HEK293 (cell line): ENCODE results near the gene SCGB3A1.

Source experiments
- CTCF ChIA-PET: fragments of 350-600 bp; formaldehyde crosslinking; extraction: SDS; loops from one replicate; lab custom pipeline; 2021; ENCODE audit warnings: antibody characterized with exemption; lab: Yijun Ruan, JAX
- POLR2A ChIA-PET: fragments of 300-600 bp; formaldehyde crosslinking; extraction: SDS; loops from one replicate; lab custom pipeline; 2020; ENCODE audit warnings: antibody characterized with exemption, inconsistent platforms; lab: Yijun Ruan, JAX
- H3K27ac ChIP-seq: fragments of 200-500 bp; sonication (Bioruptor generic); 2 replicates; pipeline ENCODE4 v1.5.1; 2014; ENCODE audit warnings: low read depth, low read length, control low read depth, inconsistent platforms; ENCODE audit errors: extremely low read depth
- H3K36me3 ChIP-seq, 2 experiments: fragments of 200-500 bp in 1 of 2; sonication (Bioruptor generic) in 1 of 2; 1 replicate in 1 of 2; 2 replicates in 1 of 2; pipeline ENCODE4 v1.5.1; 2014 to 2017; ENCODE audit warnings: inconsistent platforms in 2 of 2, low read length in 2 of 2; ENCODE audit not compliant: control insufficient read depth in 2 of 2, insufficient read depth in 1 of 2
- H3K4me1 ChIP-seq: fragments of 200-500 bp; sonication (Bioruptor generic); 2 replicates; pipeline ENCODE4 v1.5.1; 2014; ENCODE audit warnings: mild to moderate bottlenecking, low read length, inconsistent platforms; ENCODE audit not compliant: control insufficient read depth, insufficient read depth
- H3K4me3 ChIP-seq: 2 replicates; pipeline ENCODE4 v1.5.1; 2011; ENCODE audit warnings: low read depth, mild to moderate bottlenecking, control low read depth, low read length, moderate library complexity
- H3K9me3 ChIP-seq: fragments of 200-500 bp; sonication (Bioruptor generic); 2 replicates; pipeline ENCODE4 v1.5.1; 2014; ENCODE audit warnings: low read depth, low read length, inconsistent platforms; ENCODE audit not compliant: control insufficient read depth, insufficient read depth
- BCL11A ChIP-seq: fragments of 450-650 bp; formaldehyde crosslinking; IDR thresholded peaks from 2 replicates; pipeline ENCODE4 v1.5.1; 2016; ENCODE audit warnings: low read depth, missing biosample characterization, missing genetic modification characterization
- GLIS2 ChIP-seq: fragments of 450-650 bp; formaldehyde crosslinking; IDR thresholded peaks from 2 replicates; pipeline ENCODE4 v1.5.1; 2016; ENCODE audit warnings: missing biosample characterization, missing genetic modification characterization
- PRDM4 ChIP-seq: fragments of 450-650 bp; formaldehyde crosslinking; IDR thresholded peaks from 2 replicates; pipeline ENCODE4 v1.5.1; 2017; ENCODE audit warnings: missing biosample characterization, missing genetic modification characterization
- PRDM6 ChIP-seq: fragments of 450-650 bp; formaldehyde crosslinking; IDR thresholded peaks from 2 replicates; pipeline ENCODE4 v1.5.1; 2017; ENCODE audit warnings: missing biosample characterization, missing genetic modification characterization
- TCF7L2 ChIP-seq: IDR thresholded peaks from 2 replicates; pipeline ENCODE4 v1.6.1; 2011; ENCODE audit warnings: low read depth, mild to moderate bottlenecking, inconsistent platforms, low read length, moderate library complexity, borderline replicate concordance
- ZBTB44 ChIP-seq: fragments of 450-650 bp; IDR thresholded peaks from 2 replicates; pipeline ENCODE4 v1.5.1; 2018; ENCODE audit warnings: missing biosample characterization, mild to moderate bottlenecking, missing genetic modification characterization
- ZEB2 ChIP-seq: fragments of 450-650 bp; formaldehyde crosslinking; IDR thresholded peaks from 2 replicates; pipeline ENCODE4 v1.5.1; 2016; ENCODE audit warnings: missing biosample characterization, missing genetic modification characterization
- ZNF48 ChIP-seq: fragments of 450-650 bp; formaldehyde crosslinking; IDR thresholded peaks from 2 replicates; pipeline ENCODE4 v1.5.1; 2016; ENCODE audit warnings: missing biosample characterization, missing genetic modification characterization
- ZNF548 ChIP-seq: fragments of 450-650 bp; formaldehyde crosslinking; IDR thresholded peaks from 2 replicates; pipeline ENCODE4 v1.5.1; 2016; ENCODE audit warnings: missing biosample characterization, missing genetic modification characterization
- ZNF596 ChIP-seq: fragments of 450-650 bp; IDR thresholded peaks from 2 replicates; pipeline ENCODE4 v1.5.0; 2018; ENCODE audit warnings: missing biosample characterization, mild to moderate bottlenecking, missing genetic modification characterization, moderate library complexity
- ZNF621 ChIP-seq: fragments of 450-650 bp; formaldehyde crosslinking; IDR thresholded peaks from 2 replicates; pipeline ENCODE4 v1.5.1; 2017; ENCODE audit warnings: missing biosample characterization, missing genetic modification characterization
- ZSCAN23 ChIP-seq: fragments of 450-650 bp; formaldehyde crosslinking; IDR thresholded peaks from 2 replicates; pipeline ENCODE4 v1.5.1; 2016; ENCODE audit warnings: missing biosample characterization, missing genetic modification characterization
- TF ChIP-seq, protein P1 (sequence below): fragments of 450-650 bp; formaldehyde crosslinking; IDR thresholded peaks from 2 replicates; pipeline ENCODE4 v1.5.1; 2016; ENCODE audit warnings: missing biosample characterization, missing genetic modification characterization
- TF ChIP-seq, protein P2 (sequence below): fragments of 450-650 bp; formaldehyde crosslinking; IDR thresholded peaks from 2 replicates; pipeline ENCODE4 v1.5.1; 2016; ENCODE audit warnings: missing biosample characterization, missing genetic modification characterization

SCGB3A1 gene

GRCh38 chr5:180620014-180620413, 28.7 kb upstream of the SCGB3A1 start:
- Histone ChIP-seq H3K4me1 (no peaks in the 10 kb centered on the region; the same call in 1 of the 2 replicates), H3K36me3 (peaks cover 0 to 14% of the 10 kb centered on the region in 2 experiments; a peak in 1 of 3 replicates), H3K9me3 (no peaks in the 10 kb centered on the region), H3K4me3 (no peak overlapping the region), H3K27ac (no peak overlapping the region)
- POLR2A ChIA-PET, result no interaction called here
- CTCF ChIA-PET, result interaction anchor here (0.6 to 1.3 kb wide), 8 partner anchors 8 to 490 kb away, joined by 3 to 16 read pairs (median 4); no protein-coding TSS in a partner anchor
- TF ChIP-seq ZNF548 (no peak), PRDM6 (tag by site-specific recombination) (no peak), ZSCAN23 (no peak), PRDM4 (tag by site-specific recombination) (no peak), TCF7L2 (no peak)
- TF ChIP-seq, protein P1, sequence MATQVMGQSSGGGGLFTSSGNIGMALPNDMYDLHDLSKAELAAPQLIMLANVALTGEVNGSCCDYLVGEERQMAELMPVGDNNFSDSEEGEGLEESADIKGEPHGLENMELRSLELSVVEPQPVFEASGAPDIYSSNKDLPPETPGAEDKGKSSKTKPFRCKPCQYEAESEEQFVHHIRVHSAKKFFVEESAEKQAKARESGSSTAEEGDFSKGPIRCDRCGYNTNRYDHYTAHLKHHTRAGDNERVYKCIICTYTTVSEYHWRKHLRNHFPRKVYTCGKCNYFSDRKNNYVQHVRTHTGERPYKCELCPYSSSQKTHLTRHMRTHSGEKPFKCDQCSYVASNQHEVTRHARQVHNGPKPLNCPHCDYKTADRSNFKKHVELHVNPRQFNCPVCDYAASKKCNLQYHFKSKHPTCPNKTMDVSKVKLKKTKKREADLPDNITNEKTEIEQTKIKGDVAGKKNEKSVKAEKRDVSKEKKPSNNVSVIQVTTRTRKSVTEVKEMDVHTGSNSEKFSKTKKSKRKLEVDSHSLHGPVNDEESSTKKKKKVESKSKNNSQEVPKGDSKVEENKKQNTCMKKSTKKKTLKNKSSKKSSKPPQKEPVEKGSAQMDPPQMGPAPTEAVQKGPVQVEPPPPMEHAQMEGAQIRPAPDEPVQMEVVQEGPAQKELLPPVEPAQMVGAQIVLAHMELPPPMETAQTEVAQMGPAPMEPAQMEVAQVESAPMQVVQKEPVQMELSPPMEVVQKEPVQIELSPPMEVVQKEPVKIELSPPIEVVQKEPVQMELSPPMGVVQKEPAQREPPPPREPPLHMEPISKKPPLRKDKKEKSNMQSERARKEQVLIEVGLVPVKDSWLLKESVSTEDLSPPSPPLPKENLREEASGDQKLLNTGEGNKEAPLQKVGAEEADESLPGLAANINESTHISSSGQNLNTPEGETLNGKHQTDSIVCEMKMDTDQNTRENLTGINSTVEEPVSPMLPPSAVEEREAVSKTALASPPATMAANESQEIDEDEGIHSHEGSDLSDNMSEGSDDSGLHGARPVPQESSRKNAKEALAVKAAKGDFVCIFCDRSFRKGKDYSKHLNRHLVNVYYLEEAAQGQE, result no peak

DNA sequence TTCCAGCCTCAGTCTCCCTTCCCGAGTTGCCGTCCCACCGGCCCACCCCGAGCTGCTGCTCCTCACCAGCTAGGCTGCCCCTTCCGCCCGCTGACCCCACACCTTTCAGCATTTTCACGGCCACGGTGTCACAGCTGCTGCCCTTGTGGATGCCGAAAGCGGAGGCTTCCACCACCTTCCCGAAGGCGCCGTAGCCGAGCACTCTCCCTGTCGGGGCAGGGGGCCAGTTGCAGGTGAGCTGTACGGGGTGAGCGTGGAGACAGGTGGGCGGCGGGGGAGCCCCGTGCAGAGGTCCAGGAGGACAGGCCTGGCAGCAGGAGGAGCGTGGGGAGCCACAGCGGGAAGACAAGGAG, 28.2 kb upstream of the SCGB3A1 start:
- no peaks in the 10 kb centered on the region; the same call in 1 of the 2 replicates for H3K4me1 ChIP-seq
- TF ChIP-seq ZNF621 (tag by site-specific recombination), result no peak
- TF ChIP-seq GLIS2 (tag by site-specific recombination), result peak; percentile 9; the same call in 1 of the 2 replicates
- TF ChIP-seq ZNF596 (tag by site-specific recombination), result no peak
- TF ChIP-seq ZNF48 (tag by site-specific recombination), result no peak
- TF ChIP-seq BCL11A (tag by site-specific recombination), result no peak
- no peak for TF ChIP-seq ZBTB44 (tag by site-specific recombination)
- TF ChIP-seq ZEB2, result peak; percentile 19; the same call in 1 of the 2 replicates
- TF ChIP-seq, protein P2, sequence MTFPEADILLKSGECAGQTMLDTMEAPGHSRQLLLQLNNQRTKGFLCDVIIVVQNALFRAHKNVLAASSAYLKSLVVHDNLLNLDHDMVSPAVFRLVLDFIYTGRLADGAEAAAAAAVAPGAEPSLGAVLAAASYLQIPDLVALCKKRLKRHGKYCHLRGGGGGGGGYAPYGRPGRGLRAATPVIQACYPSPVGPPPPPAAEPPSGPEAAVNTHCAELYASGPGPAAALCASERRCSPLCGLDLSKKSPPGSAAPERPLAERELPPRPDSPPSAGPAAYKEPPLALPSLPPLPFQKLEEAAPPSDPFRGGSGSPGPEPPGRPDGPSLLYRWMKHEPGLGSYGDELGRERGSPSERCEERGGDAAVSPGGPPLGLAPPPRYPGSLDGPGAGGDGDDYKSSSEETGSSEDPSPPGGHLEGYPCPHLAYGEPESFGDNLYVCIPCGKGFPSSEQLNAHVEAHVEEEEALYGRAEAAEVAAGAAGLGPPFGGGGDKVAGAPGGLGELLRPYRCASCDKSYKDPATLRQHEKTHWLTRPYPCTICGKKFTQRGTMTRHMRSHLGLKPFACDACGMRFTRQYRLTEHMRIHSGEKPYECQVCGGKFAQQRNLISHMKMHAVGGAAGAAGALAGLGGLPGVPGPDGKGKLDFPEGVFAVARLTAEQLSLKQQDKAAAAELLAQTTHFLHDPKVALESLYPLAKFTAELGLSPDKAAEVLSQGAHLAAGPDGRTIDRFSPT (tag by site-specific recombination), result peak; percentile 22; the same call in 1 of the 2 replicates
- TF ChIP-seq, all 188 proteins: peak for 3
- no peak overlapping the region for H3K27ac ChIP-seq
- ChIA-PET POLR2A (interaction anchor here (0.5 to 1.0 kb wide), 2 partner anchors 14 to 243 kb away, joined by 3 read pairs; no protein-coding TSS in a partner anchor), CTCF (interaction anchor here (0.6 to 1.5 kb wide), 19 partner anchors 8 to 489 kb away, joined by 3 to 16 read pairs (median 3); no protein-coding TSS in a partner anchor)
- H3K4me3 ChIP-seq, result no peak overlapping the region
- H3K36me3 ChIP-seq, result peaks cover 0 to 17% of the 10 kb centered on the region in 2 experiments; a peak in 1 of 3 replicates
- H3K9me3 ChIP-seq, result no peaks in the 10 kb centered on the region
